GM19395 (cell line): ENCODE measurements around the gene HOXA13.

Source experiments
- ATAC-seq: cut with Tn5 transposase; IDR thresholded peaks from one replicate; pipeline ENCODE4 v1.9.1; 2021; ENCODE audit warnings: mild to moderate bottlenecking, moderate library complexity; ENCODE audit not compliant: unreplicated experiment

Gene HOXA13

GRCh38 chr7:27149842-27150567 is 49.9 kb downstream of the HOXA13 start:
- ATAC-seq = no peak

DNA sequence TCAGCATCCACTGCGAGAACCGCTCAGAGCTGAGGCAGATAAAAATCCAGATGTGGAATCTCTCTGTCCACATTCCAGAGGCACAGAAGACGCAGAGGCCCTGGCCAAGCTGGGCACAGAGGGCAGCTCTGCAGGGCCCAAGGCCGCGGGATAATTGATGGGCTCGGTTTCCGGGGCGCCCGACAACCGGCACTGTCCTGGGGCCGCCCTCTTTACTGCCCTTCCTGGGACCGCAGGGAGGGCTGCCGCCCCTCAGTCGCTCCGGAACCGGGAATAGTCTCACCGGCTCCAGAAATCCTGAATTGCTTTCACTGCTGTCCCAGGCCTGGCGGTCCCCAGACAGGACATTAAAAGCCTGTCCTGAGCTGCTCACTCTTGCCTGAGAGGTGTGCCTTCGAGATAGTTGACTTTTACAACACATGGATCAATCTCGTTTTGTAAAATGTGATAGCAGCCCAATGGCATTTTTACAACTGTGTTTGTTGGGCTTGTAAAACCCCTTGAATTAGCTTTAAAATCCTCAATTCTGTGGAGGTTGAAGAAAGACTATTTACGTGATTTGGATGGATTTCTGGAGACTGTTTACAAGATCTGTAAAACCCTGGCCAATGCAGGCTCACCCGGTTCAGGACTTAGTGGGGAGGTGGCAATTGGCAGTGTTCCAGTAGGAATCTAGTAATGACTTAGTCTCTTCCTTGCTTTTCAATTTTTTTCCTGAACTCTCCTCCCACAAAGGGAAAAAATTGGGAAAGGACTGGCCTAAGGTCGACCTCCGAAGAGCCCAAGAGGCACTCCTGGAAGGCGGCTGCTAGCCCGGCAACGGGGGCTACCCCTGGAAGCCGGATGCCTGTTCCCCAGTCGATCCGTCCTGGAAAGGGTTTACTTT is 50.9 kb downstream of the HOXA13 start:
- ATAC-seq = no peak

DNA sequence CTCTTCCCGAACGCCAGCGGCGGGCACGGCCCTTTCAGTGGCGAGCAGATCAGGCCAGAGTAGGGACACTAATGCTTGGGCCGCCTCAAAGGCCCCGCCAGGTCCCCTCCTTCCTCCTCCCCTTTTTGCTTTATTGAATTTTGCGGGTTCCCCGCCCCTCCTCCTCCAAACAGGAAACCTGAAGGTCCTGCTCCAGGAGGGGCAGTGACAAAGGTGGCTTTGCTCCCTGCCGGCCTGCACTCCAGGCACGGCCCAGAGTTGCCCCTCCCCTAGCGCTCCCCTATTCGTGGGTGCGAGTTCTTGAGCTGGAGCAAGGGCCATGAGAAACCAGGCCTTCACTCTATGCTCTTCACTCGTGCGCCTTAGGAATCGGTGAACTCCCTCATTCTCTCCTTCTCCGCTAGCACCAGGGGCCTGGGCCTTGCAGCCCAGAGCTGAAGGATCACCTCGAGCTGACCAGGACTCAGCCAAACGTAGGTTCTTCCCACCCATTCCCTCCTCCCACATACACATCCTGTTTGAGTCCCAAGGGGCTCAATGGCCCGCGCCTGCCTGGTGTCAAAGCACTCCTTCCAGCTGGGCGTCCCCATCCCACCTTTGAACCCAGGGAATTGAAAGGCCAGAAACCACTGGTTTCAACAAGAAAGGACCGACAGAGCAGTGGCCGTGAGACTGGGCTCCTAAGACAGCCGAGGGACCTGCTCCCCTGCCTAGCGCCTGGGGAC is 51.7 kb downstream of the HOXA13 start:
- ATAC-seq = no peak

- ATAC-seq = no peak
Measured at GRCh38 chr7:27147199-27148030, 52.5 kb downstream of the HOXA13 start, which contains the start of gene HOXA6. HOXA6 (minus strand) TSS chr7:27147774; CDS start chr7:27147749, 25 bp downstream.

DNA sequence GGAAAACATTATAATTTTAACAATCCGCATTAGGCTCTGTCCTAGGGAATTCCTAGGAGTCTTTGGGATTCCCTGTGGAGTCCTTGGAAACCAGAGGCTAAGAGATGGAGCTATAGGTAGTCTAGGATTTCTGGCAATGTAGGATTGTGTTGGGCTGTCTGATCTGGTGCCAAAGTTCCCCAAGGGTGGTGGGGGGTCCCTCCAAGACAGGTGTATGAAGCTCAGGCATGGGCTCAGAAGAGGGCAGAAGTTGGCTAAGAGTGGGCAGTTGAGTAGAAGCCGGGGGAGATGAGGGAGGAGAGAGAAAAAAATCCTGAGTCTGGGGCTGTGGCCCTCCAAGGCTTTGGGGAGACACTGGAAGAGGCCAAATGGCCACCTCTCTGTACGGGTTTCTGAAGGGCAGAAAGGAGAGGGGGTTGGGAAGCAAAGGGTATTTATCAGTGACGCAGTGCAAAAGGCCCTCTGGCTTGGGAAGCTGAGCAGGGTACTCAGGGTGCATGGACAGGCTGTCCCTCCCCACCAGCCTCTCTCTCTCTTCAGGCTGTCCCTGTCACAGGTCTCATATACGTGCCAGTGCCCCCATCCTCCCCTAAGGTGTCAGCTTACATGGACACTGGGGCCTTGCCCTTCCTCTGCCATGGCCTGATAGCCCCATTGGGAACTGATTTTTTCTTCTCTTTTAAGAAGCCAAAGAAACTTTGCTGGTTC is 53.2 kb downstream of the HOXA13 start:
- ATAC-seq = no peak

DNA sequence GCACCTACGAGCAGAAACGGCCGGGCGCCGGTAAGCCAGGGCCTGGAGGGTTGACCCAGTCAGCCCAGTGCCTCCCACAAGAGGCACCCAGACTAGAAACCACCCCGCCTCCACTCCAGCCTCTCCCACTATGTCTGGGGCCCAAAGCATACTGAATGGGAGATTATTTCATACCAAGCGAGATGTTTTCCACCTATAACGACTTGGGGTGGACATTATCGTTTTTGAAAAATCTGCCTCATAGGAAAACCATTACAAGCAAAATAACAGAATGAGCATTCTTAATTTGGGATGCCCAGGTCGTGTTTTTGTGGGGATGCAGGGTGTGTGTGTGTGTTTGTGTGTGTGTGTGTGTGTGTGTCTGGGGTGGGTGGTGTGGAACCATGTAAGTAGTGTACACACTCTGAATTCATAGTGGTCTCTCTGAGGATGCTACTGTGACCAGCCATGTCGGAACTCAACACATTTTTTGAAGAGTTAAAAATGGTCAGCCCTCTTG is 53.9 kb downstream of the HOXA13 start:
- no peak for ATAC-seq

GRCh38 chr7:27145165-27145913 is 54.6 kb downstream of the HOXA13 start:
- ATAC-seq = no peak

DNA sequence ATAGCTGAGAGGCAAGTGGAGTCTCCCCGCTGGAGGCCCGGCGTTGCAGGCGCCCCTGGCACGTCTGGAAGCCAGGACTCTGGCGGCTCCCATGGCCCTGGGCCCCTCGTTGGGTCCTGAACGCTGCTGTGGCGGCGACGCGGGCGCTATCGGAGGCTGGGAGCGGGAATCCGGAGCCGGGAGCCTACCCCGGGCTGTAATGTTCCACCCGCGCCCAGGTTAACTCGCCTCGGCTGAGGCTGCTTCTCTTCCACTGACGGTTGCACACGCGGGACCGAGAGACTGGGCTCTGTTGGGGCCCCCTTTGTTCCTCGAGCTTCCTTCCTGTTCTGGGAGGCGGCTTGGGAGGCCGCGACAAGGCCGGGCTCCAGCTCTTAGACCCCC is 55.1 kb downstream of the HOXA13 start:
- ATAC-seq = no peak
